Measurements from ENCODE around the gene AMACR.

DNA sequence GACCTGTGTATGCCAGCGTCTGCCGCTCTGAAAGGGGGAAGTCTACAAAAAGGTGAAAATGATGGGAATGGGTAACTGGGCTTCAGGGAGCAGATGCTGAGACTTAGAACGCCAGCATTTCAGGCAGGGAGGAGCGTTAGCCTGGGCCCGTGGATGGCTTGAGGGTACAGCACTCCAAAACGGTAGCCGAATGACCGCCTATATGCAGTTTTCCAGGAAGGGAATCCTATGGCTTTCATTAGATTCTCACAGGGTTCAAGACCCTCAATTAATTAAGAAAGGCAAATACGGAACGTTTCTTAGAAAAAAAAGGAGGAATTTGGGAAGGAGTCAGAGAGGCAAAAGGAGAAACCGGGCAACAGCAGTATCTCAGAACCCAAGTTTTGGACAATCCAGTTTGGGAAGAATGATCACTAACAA lies 639 bp downstream of the AMACR start:
- TF ChIP-seq ZNF274 (IDR thresholded peaks at IDR 0.05; ENCODE audit: low read depth, low read length) (no peak), YY1 (IDR thresholded peaks at IDR 0.05; ENCODE audit: insufficient read depth, insufficient read length) (no peak)
